GM21447 (cell line): ENCODE data around the gene HDLBP.

Experiments used
- ATAC-seq: cut with Tn5 transposase; IDR thresholded peaks from one replicate; pipeline ENCODE4 v1.9.1; 2021; ENCODE audit not compliant: unreplicated experiment

Gene HDLBP

GRCh38 chr2:241214209-241214608 is 101.3 kb downstream of the HDLBP start:
- ATAC-seq: no peak

- no peak for ATAC-seq
Observed at GRCh38 chr2:241213567-241213966, 101.9 kb downstream of the HDLBP start.

GRCh38 chr2:241213041-241213440 is 102.4 kb downstream of the HDLBP start:
- ATAC-seq: no peak

- no peak for ATAC-seq
Observed at GRCh38 chr2:241211276-241211675, 104.2 kb downstream of the HDLBP start.

- ATAC-seq: no peak
Observed at GRCh38 chr2:241209271-241209670, 106.2 kb downstream of the HDLBP start.

GRCh38 chr2:241208058-241208457 is 107.4 kb downstream of the HDLBP start:
- no peak for ATAC-seq

GRCh38 chr2:241207641-241208040 is 107.8 kb downstream of the HDLBP start:
- ATAC-seq: no peak

- no peak for ATAC-seq
Observed at GRCh38 chr2:241207151-241207550, 108.3 kb downstream of the HDLBP start.

- ATAC-seq: no peak
Observed at GRCh38 chr2:241205086-241205485, 110.4 kb downstream of the HDLBP start.

- no peak for ATAC-seq
Observed at GRCh38 chr2:241204490-241204889, 111.0 kb downstream of the HDLBP start.

- ATAC-seq: no peak
Observed at GRCh38 chr2:241204010-241204384, 111.5 kb downstream of the HDLBP start.

- ATAC-seq: no peak
Observed at GRCh38 chr2:241203218-241204009, 112.1 kb downstream of the HDLBP start.

GRCh38 chr2:241202681-241203080 is 112.8 kb downstream of the HDLBP start:
- no peak for ATAC-seq

- ATAC-seq: no peak
Observed at GRCh38 chr2:241202268-241202585, 113.2 kb downstream of the HDLBP start.

GRCh38 chr2:241201445-241202267 is 113.8 kb downstream of the HDLBP start:
- no peak for ATAC-seq

GRCh38 chr2:241200822-241201395 is 114.6 kb downstream of the HDLBP start:
- ATAC-seq: no peak

- no peak for ATAC-seq
Observed at GRCh38 chr2:241199897-241200821, 115.3 kb downstream of the HDLBP start.

GRCh38 chr2:241199286-241199685 is 116.2 kb downstream of the HDLBP start:
- ATAC-seq: no peak

GRCh38 chr2:241198381-241199279 is 116.8 kb downstream of the HDLBP start:
- ATAC-seq: no peak

GRCh38 chr2:241197947-241198346 is 117.5 kb downstream of the HDLBP start:
- ATAC-seq: no peak
